IPS-18a (cell line): ENCODE measurements around the gene AHRR.
"Not testable (repeated sequence)": the region's sequence is repeated elsewhere in the genome, so short reads cannot be mapped to it uniquely, and the experiment has no call there.

ENCODE experiments used
- H3K27ac ChIP-seq: one replicate; pipeline ENCODE4 v1.5.1; 2013; ENCODE audit warnings: low read length
- H3K27me3 ChIP-seq: one replicate; pipeline ENCODE4 v1.6.1; 2013; ENCODE audit warnings: mild to moderate bottlenecking, low read length; ENCODE audit not compliant: control insufficient read depth, insufficient read depth
- H3K36me3 ChIP-seq: one replicate; pipeline ENCODE4 v1.6.1; 2013; ENCODE audit warnings: low read depth, low read length; ENCODE audit not compliant: control insufficient read depth
- H3K4me1 ChIP-seq: one replicate; pipeline ENCODE4 v1.6.1; 2013; ENCODE audit warnings: low read depth, low read length; ENCODE audit not compliant: control insufficient read depth
- H3K4me3 ChIP-seq: one replicate; pipeline ENCODE4 v1.5.1; 2013; ENCODE audit warnings: low read length
- H3K9ac ChIP-seq: one replicate; pipeline ENCODE4 v1.6.1; 2013; ENCODE audit warnings: mild to moderate bottlenecking, low read length, moderate library complexity
- H3K9me3 ChIP-seq: one replicate; pipeline ENCODE4 v1.6.1; 2013; ENCODE audit warnings: low read depth, low read length; ENCODE audit not compliant: control insufficient read depth

AHRR gene

DNA sequence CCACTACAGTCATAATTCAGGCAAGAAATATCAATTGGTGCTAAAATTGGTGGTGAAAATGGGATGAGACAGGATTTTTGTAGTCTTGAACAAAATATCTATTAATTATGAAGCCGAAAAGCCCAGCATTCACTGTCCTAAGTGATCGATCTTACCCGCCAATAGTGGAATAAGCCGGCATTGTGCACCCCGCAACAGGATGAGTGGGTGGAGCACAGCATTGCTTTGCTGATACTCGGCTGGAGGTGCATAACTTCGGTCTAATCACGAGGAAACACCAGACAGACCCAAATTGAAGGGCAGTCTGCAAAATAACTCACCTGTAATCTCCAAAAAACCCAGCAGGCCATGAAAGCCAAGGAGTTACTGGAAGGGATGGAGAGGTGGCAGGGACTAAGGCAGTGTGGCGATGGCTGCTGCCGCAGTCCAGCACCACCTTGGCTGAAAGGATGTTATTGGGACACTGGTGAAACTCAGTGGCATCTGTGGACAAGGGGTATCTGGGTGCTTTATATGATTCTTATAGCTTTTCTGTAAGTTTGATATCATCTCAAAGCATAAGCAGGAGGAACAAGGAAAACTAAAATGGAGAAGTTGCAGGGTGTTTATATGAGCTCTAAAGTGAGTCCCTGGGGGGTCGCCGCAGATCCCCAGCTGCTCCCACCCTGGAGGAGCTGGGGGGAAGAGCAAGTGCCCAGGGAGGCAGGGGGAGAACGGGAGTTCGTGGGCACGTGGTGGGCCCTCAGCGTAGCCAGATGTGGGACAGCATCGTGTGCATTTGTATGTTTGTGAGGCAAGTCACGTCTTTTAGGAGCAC is 45.2 kb downstream of the AHRR start:
- H3K4me3 ChIP-seq: no peak overlapping the region
- no peaks in the 10 kb centered on the region for H3K27me3 ChIP-seq
- peaks cover 3% of the 10 kb centered on the region for H3K4me1 ChIP-seq
- H3K9me3 ChIP-seq: no peaks in the 10 kb centered on the region
- H3K27ac ChIP-seq: no peak overlapping the region
- no peaks in the 10 kb centered on the region for H3K36me3 ChIP-seq
- H3K9ac ChIP-seq: no peak overlapping the region

DNA sequence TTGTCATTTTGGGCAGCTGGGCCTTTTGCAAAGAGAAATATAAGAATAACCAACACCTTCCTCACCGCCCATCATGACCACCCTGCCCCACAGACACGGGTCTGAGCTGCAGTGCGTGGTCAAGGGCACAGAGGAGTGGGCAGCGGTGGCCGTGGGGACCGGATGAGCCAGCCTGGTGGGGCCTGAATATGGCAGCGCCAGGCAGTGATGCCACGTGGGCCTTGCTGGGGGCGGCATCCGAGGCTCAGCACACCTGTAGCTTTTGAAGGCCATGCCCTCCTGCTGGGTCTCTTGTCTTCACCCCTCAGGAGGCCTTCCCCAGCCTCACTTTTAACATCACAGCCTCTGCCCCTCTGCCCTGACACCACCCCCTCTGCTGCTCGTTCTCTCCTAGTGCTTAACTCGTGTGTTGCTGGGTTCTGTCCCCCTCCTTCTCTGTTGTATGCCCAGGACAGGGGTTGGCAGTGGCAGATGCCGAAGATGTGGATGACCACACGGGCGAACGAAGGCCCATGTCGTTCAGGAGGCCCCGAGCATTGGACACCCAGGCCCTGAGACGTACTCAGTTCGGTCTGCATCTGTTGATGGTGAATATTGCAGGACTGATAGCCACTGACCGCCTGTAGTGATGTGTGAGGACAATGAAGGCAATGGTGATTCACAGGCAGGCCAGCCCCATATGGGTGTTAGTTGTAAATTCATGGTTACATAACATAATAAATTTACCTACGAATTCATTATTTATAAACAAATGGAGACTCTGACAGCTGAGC is 46.0 kb downstream of the AHRR start:
- H3K27me3 ChIP-seq: no peaks in the 10 kb centered on the region
- no peak overlapping the region for H3K4me3 ChIP-seq
- no peak overlapping the region for H3K9ac ChIP-seq
- no peaks in the 10 kb centered on the region for H3K9me3 ChIP-seq
- no peak overlapping the region for H3K27ac ChIP-seq
- H3K36me3 ChIP-seq: no peaks in the 10 kb centered on the region
- peaks cover 3% of the 10 kb centered on the region for H3K4me1 ChIP-seq

DNA sequence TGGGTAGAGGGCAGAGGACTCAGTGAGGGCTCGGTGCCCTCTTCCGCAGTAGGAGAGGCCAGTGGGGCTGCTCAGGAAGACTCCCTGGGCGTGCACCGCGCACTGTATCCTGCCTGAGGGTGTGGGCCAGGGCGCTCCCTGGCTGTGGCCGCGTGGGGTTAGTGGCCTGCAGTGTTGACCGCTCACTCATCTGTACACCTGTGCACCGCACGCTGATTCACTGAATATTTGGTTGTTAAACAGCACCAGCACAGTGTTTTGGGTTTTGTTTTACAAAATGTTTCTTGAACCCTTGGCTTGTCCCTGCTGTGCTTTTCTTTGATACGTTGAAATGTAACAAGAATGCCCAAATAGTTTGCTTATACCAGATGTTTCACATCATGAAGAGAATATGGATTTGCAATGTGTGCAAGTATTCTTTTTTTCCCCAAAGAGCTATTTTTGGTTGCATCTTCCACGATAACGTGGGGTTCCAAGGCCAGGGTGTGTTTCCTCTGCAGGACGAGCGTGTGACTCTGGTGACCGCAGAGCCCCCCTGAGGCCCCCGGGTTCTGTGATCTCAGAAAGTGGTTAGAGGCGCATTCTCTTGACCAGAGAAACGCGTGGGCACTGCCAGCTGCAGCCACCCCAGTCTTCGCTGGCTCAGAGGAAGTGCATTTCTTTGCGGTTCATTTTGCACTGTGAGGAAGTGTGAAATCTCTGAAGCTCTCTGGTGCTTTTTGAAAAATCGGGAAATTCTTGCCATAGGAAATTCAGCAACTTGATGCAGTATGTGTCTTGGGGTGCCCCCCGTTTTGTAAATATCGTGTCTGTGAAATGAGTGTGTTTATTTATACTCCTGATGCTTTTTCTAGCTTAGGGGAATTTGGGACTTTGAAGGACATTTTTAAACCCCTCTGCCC is 46.9 kb downstream of the AHRR start:
- H3K4me1 ChIP-seq: peaks cover 3% of the 10 kb centered on the region
- no peak overlapping the region for H3K4me3 ChIP-seq
- H3K36me3 ChIP-seq: no peaks in the 10 kb centered on the region
- no peaks in the 10 kb centered on the region for H3K9me3 ChIP-seq
- peaks cover 8% of the 10 kb centered on the region for H3K27me3 ChIP-seq
- no peak overlapping the region for H3K9ac ChIP-seq
- no peak overlapping the region for H3K27ac ChIP-seq

DNA sequence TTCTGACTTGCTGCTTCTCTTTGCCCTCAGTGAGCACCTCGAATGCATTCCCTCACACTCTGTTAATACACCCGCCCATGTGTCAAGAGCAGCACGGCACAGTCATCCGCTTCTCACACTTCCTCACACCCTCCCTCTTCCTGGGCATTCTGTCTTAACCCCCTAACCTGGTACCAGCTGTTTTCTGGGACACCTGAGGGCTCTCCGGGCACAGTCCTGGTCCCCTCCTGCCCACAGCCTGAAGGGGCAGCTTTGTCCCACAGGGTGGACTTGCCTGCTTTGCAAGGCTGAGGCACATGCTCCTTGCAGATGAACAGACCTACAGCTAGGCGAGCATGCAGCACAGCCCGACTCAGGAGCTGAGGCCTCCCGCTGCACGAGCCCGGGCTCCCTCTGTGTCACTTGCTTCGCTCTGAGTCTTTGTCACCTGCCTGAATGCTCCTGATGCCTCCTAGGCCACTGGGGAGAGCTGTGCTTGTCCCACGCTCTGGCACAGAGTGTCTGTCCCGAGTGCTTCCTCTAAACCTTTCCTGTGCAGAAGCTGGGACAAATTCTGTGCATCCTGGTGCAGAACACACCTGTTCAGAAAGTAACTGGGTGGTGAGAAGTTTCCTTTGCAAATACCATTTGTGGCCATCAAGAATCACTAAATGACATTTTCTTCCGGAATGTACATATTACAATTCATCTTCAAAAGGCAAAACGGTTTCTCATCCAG is 47.8 kb downstream of the AHRR start:
- Histone ChIP-seq H3K9me3 (no peaks in the 10 kb centered on the region), H3K27ac (no peak overlapping the region), H3K4me1 (peaks cover 3% of the 10 kb centered on the region), H3K9ac (no peak overlapping the region), H3K4me3 (no peak overlapping the region), H3K36me3 (no peaks in the 10 kb centered on the region), H3K27me3 (peaks cover 15% of the 10 kb centered on the region)

DNA sequence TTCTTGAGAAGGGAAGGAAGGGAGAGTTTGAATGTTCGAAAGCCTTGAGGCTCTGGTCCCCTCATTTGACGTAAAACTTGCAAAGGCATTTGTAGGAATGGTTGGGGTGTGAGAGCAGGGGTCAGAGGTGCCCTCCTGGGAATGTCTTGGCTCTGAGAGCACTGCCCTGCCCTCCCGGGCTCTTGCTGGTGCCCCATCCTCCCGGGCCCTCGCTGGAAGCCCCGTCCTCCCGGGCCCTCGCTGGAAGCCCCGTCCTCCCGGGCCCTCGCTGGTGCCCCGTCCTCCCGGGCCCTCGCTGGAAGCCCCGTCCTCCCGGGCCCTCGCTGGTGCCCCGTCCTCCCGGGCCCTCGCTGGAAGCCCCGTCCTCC is 48.3 kb downstream of the AHRR start:
- not testable (repeated sequence) for H3K27ac ChIP-seq, H3K36me3 ChIP-seq, H3K9ac ChIP-seq, H3K9me3 ChIP-seq, H3K4me3 ChIP-seq, H3K4me1 ChIP-seq
- H3K27me3 ChIP-seq: peaks cover 20% of the 10 kb centered on the region

DNA sequence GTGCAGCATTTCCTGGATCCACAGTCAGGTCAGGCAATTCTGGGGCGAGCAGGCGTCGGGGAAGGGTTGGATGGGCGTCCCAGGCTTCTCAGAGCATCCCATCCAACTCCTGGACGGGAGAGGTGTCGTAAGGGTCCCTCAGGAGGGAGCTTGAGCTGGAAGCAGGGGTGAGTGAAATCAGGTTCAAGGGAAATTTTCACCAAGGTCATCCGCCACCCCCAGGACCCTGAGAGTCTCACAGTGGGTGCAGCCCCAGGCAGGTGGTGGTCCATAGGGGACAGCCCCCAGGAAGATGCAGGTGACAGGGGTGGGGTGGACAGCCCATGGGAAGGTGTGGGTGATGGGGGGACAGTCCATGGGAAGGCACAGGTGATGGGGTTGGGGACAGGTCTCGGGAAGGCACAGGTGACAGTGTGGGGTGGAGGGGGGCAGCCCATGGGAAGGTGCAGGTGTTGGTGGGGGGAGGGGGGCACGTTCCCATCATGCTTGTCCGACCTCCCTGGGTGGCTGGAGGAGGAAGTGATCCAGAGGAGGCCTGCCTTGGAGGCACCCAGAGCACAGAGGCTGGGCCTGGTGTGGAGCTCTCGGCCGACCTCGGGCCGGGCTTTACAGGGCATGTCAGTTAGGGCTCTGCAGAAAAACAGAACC is 48.9 kb downstream of the AHRR start:
- H3K36me3 ChIP-seq: no peaks in the 10 kb centered on the region
- no peaks in the 10 kb centered on the region for H3K9me3 ChIP-seq
- H3K9ac ChIP-seq: no peak overlapping the region

DNA sequence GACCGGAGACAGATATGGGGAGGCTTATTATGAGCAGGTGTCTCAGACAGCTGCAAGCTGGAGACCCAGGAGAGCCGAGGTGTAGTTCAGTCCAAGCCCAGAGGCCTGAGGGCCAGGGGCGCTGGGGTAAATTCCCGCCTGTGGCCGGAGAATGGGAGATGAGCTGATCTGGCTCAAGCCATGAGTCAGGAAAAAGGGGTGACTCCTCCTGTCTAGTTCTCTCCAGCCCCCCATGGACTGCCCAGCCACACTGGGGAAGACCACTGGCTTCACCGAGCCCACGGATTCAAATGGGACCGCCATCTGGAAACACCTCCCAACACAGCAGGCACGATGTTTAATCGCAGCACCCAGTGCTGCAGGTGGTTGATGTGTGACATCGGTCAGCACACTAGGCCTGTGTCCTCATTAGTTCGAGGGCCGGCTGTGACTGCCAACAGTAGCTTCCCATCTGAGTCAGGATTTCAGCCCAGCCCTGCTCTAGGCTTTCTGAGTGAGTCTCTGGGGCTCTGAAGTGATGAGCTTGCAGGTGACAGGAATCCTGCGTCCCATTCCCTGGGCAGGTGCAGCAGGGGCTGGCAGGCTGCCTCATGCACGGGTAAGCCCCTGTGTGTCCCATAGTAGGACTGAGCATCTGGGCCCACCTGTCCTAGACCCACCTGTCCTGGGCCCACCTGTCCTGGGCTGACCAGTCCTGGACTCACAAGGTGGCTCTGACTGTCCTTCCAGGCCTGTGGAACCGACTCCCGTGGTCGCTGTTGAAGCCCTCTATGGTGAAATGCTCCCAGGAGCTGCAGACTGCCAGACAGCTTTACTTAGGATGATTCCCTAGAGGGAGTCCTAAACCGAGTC is 49.7 kb downstream of the AHRR start:
- Histone ChIP-seq H3K9ac (no peak overlapping the region), H3K4me1 (peaks cover 3% of the 10 kb centered on the region), H3K27ac (no peak overlapping the region), H3K36me3 (no peaks in the 10 kb centered on the region), H3K27me3 (peaks cover 29% of the 10 kb centered on the region), H3K4me3 (no peak overlapping the region), H3K9me3 (no peaks in the 10 kb centered on the region)

More for the DNA sequence above, 48.9 kb downstream of the AHRR start:
- Histone ChIP-seq H3K4me1 (peaks cover 3% of the 10 kb centered on the region), H3K4me3 (no peak overlapping the region), H3K27ac (no peak overlapping the region), H3K27me3 (peaks cover 26% of the 10 kb centered on the region)

DNA sequence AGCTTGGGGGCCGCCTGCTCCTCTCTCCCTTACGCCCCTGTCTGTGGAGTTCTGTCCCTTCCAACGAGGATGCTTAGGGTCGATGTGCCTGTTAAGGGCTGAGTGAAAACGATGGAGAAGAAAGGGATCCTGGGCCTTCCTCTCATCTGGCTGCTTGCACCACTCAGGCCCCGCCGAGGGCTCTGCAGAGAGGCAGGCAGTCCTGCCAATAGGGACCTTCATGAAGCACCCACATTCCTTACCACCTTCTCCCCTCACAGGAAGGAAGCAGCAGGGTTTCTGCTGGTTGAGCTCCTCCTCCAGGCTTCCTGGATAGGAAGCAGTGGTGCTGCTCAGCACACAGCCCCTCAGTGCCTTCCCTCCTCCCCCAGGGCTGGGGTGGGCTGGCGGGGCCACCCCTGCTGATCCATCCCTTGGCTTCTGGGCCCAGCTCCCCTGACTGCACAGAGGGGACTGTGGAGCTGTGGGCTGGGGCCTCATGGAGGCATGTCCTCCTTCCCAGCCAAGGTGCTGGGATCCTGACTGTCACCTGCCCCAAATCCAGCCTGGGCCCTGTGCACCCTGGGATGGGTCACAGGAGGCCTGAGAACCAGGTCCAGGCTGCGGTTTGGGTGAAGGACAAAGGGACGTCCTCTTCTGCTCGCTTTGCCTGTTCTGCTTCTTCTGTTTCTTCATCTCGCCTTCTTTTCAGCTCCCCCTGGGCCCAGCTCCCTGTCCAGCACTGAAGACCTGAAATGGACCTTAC is 50.5 kb downstream of the AHRR start:
- Histone ChIP-seq H3K9ac (no peak overlapping the region), H3K4me3 (no peak overlapping the region), H3K27ac (no peak overlapping the region), H3K36me3 (no peaks in the 10 kb centered on the region), H3K27me3 (peaks cover 29% of the 10 kb centered on the region), H3K9me3 (no peaks in the 10 kb centered on the region), H3K4me1 (peaks cover 3% of the 10 kb centered on the region)

DNA sequence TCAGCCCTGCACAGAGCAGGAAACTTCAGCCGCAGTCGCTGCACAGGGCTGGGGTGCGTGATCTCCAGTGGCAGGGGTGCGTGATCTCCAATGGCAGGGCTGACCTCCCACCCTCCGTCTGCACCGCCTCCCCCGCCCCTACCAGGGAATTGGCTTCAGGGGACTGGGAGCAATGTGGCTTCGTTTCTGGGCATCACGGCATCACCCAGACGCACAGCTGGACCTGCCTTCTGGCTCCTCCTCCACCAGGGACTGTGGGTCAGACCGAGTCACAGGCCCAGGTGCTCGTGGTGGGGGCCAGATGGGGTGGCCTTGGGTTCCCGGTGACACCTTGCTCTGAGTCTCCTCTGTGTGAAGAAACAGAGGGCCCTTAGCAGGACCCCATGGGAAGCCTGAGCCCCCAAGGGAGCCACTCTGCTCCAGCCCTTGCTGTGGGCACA is 51.1 kb downstream of the AHRR start:
- Histone ChIP-seq H3K36me3 (no peaks in the 10 kb centered on the region), H3K27me3 (peaks cover 29% of the 10 kb centered on the region), H3K9ac (no peak overlapping the region), H3K4me3 (no peak overlapping the region), H3K4me1 (peaks cover 3% of the 10 kb centered on the region), H3K27ac (no peak overlapping the region), H3K9me3 (no peaks in the 10 kb centered on the region)
